Immature natural killer cell (primary cell): ENCODE measurements around the gene RNU5D-1. TPM values are rescaled to one million over a fixed set of nuclear protein-coding genes. Genes with fewer than 3 reads are reported as not detected.
"Not testable (repeated sequence)": the region's sequence is repeated elsewhere in the genome, so short reads cannot be mapped to it uniquely, and the experiment has no call there.

Experiments used
- DNase-seq, 3 donors: peaks; one replicate each; pipeline ENCODE4 v3.0.0; 2022; ENCODE audit warnings: mixed read lengths in 1 of 3
- H3K27ac Mint-ChIP-seq, 6 donors: one replicate each; pipeline ENCODE4 v1.8.0; 2020; ENCODE audit warnings: mixed read lengths in 6 of 6, mild to moderate bottlenecking in 5 of 6, inconsistent platforms in 4 of 6, moderate library complexity in 3 of 6
- H3K27me3 Mint-ChIP-seq, 3 donors: one replicate each; pipeline ENCODE4 v1.8.0; 2020 to 2021; ENCODE audit warnings: low read depth in 3 of 3, mild to moderate bottlenecking in 3 of 3, mixed read lengths in 3 of 3, moderate library complexity in 3 of 3, inconsistent platforms in 1 of 3
- H3K36me3 Mint-ChIP-seq, 3 donors: one replicate each; pipeline ENCODE4 v1.8.0; 2020; ENCODE audit warnings: mixed read lengths in 3 of 3, inconsistent platforms in 2 of 3, mild to moderate bottlenecking in 2 of 3
- H3K4me1 Mint-ChIP-seq, 2 donors: one replicate each; pipeline ENCODE4 v1.8.0; 2020; ENCODE audit warnings: inconsistent platforms in 2 of 2, mild to moderate bottlenecking in 2 of 2, mixed read lengths in 2 of 2, moderate library complexity in 1 of 2
- H3K4me3 Mint-ChIP-seq, 5 donors: one replicate each; pipeline ENCODE4 v1.8.0; 2020; ENCODE audit warnings: mild to moderate bottlenecking in 5 of 5, mixed read lengths in 5 of 5, inconsistent platforms in 3 of 5, moderate library complexity in 3 of 5
- H3K9me3 Mint-ChIP-seq, 6 donors: one replicate each; pipeline ENCODE4 v1.8.0; 2020; ENCODE audit warnings: mild to moderate bottlenecking in 6 of 6, mixed read lengths in 6 of 6, inconsistent platforms in 4 of 6, moderate library complexity in 3 of 6
- polyA plus RNA-seq, 3 donors: library from polyadenylated mRNA; unstranded; fragments of 300-500 nt; fragmentation: Illumina TruSeq; gene quantifications; one replicate each; pipeline ENCODE4 v1.2.3, GENCODE V29; 2021

Gene RNU5D-1
- polyA plus RNA-seq, 3 donors from 2014 or later = not detected

DNA sequence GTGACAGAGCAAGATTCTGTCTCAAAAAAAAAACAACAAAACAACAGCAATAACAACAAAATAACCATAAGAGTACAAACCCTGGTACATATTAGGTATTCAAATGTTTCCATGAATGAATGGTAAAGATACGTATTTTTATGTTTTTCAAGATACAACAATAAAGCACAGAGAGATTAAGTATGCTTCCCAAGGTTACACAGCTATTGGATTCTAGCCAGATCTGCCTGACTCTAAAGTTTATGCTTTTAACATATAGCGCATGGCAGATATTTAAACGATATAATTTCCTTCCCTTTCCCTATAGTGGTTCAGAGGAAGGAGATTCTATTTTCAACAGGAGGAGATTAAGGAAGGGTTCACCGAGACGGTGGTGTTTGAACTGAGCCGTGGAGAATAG lies 25.5 kb downstream of the RNU5D-1 start:
- Mint-ChIP-seq H3K27ac (no peak overlapping the region), H3K36me3 (no peaks in the 10 kb centered on the region), H3K27me3 (peaks cover 0 to 6% (median 2%) of the 10 kb centered on the region in 3 donors), H3K9me3 (no peaks in the 10 kb centered on the region), H3K4me3 (no peak overlapping the region), H3K4me1 (peaks cover 4 to 7% of the 10 kb centered on the region in 2 donors)
- no peak for DNase-seq

- H3K27me3 Mint-ChIP-seq = peaks cover 0 to 9% (median 0%) of the 10 kb centered on the region in 3 donors
- no peaks in the 10 kb centered on the region for H3K9me3 Mint-ChIP-seq
- H3K4me3 Mint-ChIP-seq = no peak overlapping the region
- H3K4me1 Mint-ChIP-seq = peaks cover 19 to 22% of the 10 kb centered on the region in 2 donors
- H3K27ac Mint-ChIP-seq = peak overlapping the region in 1 of 6 donors; percentile 53
- no peak for DNase-seq
- no peaks in the 10 kb centered on the region for H3K36me3 Mint-ChIP-seq
These were observed 29.8 kb downstream of the RNU5D-1 start for GRCh38 chr1:44701141-44701573.

- no peaks in the 10 kb centered on the region for H3K36me3 Mint-ChIP-seq
- H3K4me3 Mint-ChIP-seq = no peak overlapping the region
- H3K9me3 Mint-ChIP-seq = no peaks in the 10 kb centered on the region
- no peak overlapping the region for H3K27ac Mint-ChIP-seq
- DNase-seq = no peak
- H3K4me1 Mint-ChIP-seq = peaks cover 23 to 27% of the 10 kb centered on the region in 2 donors
- H3K27me3 Mint-ChIP-seq = peaks cover 0 to 9% (median 0%) of the 10 kb centered on the region in 3 donors
These were observed 30.4 kb downstream of the RNU5D-1 start for GRCh38 chr1:44700573-44700972.

- peaks cover 25 to 27% of the 10 kb centered on the region in 2 donors for H3K4me1 Mint-ChIP-seq
- DNase-seq, H3K9me3 Mint-ChIP-seq, H3K4me3 Mint-ChIP-seq, H3K27ac Mint-ChIP-seq, H3K27me3 Mint-ChIP-seq, H3K36me3 Mint-ChIP-seq: not testable (repeated sequence)
These were observed 31.6 kb downstream of the RNU5D-1 start for GRCh38 chr1:44699375-44699774.

- no peak for DNase-seq
- H3K4me1 Mint-ChIP-seq = peaks cover 25 to 27% of the 10 kb centered on the region in 2 donors
- H3K27me3 Mint-ChIP-seq = peaks cover 0 to 9% (median 1%) of the 10 kb centered on the region in 3 donors
- H3K27ac Mint-ChIP-seq = peak overlapping the region in 5 of 6 donors; percentile 84 to 93 (median 90)
- no peaks in the 10 kb centered on the region for H3K36me3 Mint-ChIP-seq
- H3K9me3 Mint-ChIP-seq = no peaks in the 10 kb centered on the region
- no peak overlapping the region for H3K4me3 Mint-ChIP-seq
These were observed 32.8 kb downstream of the RNU5D-1 start for GRCh38 chr1:44698138-44698537.

DNA sequence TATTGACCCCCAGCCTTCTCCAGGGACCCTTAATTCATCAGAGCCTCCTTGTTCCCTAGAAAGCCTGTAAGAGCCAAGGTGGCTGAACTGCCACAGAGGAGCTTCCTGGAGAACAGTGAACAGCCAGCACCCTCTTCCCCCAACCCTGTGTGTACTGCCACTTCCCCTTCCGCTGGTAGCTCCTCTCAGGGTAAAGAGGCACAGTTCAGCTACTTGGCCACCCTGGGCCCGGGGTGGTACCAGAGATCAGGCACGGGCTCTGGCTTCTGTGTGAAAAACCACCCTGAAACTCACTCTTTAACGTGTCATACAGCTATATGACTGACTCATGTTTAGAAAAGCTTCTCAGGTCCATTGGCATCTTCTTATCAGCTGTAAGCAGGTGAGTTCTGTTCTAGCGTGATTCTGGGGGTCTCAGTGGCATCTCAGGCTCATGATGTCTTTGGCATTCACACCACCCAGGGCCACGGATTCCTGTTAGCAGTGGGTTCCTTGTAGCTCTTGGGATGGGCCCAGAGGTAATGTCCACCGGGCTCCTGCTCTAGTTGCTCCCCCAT lies 34.1 kb downstream of the RNU5D-1 start:
- peak overlapping the region; percentile 79 to 93 (median 90) for H3K27ac Mint-ChIP-seq
- peak overlapping the region; percentile 37 to 76 (median 73) for H3K4me3 Mint-ChIP-seq
- DNase-seq = peak; percentile 41 to 63 (median 50)
- no peaks in the 10 kb centered on the region for H3K9me3 Mint-ChIP-seq
- H3K36me3 Mint-ChIP-seq = no peaks in the 10 kb centered on the region
- peaks cover 25 to 27% of the 10 kb centered on the region in 2 donors for H3K4me1 Mint-ChIP-seq
- H3K27me3 Mint-ChIP-seq = peaks cover 0 to 7% (median 1%) of the 10 kb centered on the region in 3 donors

- Mint-ChIP-seq H3K36me3 (no peaks in the 10 kb centered on the region), H3K27ac (peak overlapping the region; percentile 84 to 93 (median 90)), H3K4me3 (peak overlapping the region in 1 of 5 donors; percentile 76), H3K27me3 (peaks cover 1 to 4% (median 4%) of the 10 kb centered on the region in 3 donors), H3K4me1 (peaks cover 25 to 27% of the 10 kb centered on the region in 2 donors), H3K9me3 (no peaks in the 10 kb centered on the region)
- DNase-seq = no peak
These were observed 34.9 kb downstream of the RNU5D-1 start for GRCh38 chr1:44696101-44696500.

GRCh38 chr1:44695671-44696070 lies 35.3 kb downstream of the RNU5D-1 start:
- Mint-ChIP-seq H3K4me1 (peaks cover 25 to 27% of the 10 kb centered on the region in 2 donors), H3K27ac (peak overlapping the region in 5 of 6 donors; percentile 87 to 93 (median 90)), H3K36me3 (no peaks in the 10 kb centered on the region), H3K9me3 (no peaks in the 10 kb centered on the region), H3K4me3 (no peak overlapping the region), H3K27me3 (peaks cover 1 to 4% (median 3%) of the 10 kb centered on the region in 3 donors)
- no peak for DNase-seq

DNA sequence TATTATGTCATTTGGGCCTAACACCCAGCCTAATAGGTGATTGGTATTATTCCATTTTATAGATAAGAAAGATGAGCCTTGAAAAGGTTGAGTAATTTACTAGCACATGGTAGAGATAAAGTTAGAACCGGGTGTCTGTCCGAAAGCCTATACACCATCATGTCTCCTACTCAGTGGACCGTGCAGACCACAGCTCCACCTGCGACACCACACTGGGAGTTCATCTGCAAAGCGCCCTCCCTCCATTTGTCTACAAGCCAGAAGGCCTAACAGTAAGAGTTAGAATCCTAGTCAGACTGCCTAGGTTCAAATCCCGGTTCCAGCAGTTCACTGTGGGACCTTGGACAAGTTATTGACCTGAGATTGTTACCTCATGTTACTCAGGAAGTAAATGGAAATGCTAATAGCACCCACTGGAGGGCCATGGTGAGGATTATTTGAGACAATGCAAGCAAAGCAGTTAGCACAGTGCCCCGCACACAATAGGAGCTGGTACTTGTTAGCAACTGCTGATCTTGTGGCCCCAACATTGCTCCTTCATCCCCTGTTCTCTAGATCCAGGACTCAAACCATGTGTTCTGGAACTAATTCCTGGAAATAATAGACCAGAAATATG lies 36.0 kb downstream of the RNU5D-1 start:
- Mint-ChIP-seq H3K27ac (peak overlapping the region in 4 of 6 donors; percentile 4 to 41 (median 30)), H3K4me3 (peak overlapping the region in 1 of 5 donors; percentile 10), H3K4me1 (peaks cover 25 to 27% of the 10 kb centered on the region in 2 donors)

GRCh38 chr1:44693900-44694299 lies 37.1 kb downstream of the RNU5D-1 start:
- DNase-seq = no peak
- H3K27ac Mint-ChIP-seq = no peak overlapping the region
- H3K27me3 Mint-ChIP-seq = peaks cover 1 to 5% (median 4%) of the 10 kb centered on the region in 3 donors
- no peaks in the 10 kb centered on the region for H3K9me3 Mint-ChIP-seq
- H3K4me3 Mint-ChIP-seq = no peak overlapping the region
- H3K4me1 Mint-ChIP-seq = peaks cover 25 to 27% of the 10 kb centered on the region in 2 donors
- no peaks in the 10 kb centered on the region for H3K36me3 Mint-ChIP-seq

More for the DNA sequence above, 36.0 kb downstream of the RNU5D-1 start:
- H3K36me3 Mint-ChIP-seq = no peaks in the 10 kb centered on the region
- H3K9me3 Mint-ChIP-seq = no peaks in the 10 kb centered on the region
- DNase-seq = no peak
- H3K27me3 Mint-ChIP-seq = peaks cover 1 to 5% (median 4%) of the 10 kb centered on the region in 3 donors

GRCh38 chr1:44693159-44693558 lies 37.8 kb downstream of the RNU5D-1 start:
- no peaks in the 10 kb centered on the region for H3K36me3 Mint-ChIP-seq
- DNase-seq = no peak
- peaks cover 1 to 5% (median 4%) of the 10 kb centered on the region in 3 donors for H3K27me3 Mint-ChIP-seq
- peaks cover 24 to 25% of the 10 kb centered on the region in 2 donors for H3K4me1 Mint-ChIP-seq
- no peak overlapping the region for H3K4me3 Mint-ChIP-seq
- H3K9me3 Mint-ChIP-seq = no peaks in the 10 kb centered on the region
- peak overlapping the region in 1 of 6 donors; percentile 6 for H3K27ac Mint-ChIP-seq

DNA sequence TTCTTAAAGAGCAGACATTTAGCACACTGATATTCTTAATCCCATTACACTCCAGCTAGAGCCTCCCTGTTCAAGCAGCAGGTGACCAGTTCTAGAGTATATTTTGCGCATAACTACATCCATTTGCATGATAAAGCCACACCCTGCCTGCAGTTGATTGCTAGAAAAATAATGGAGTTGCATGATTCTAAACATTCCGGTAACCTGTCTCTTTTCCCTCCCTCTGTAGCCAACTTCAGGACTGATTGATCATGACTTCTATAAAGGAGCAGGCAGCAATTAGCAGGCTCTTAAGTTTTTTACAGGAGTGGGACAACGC lies 41.6 kb downstream of the RNU5D-1 start:
- H3K36me3 Mint-ChIP-seq = no peaks in the 10 kb centered on the region
- H3K27me3 Mint-ChIP-seq = peaks cover 3 to 4% (median 3%) of the 10 kb centered on the region in 3 donors
- no peaks in the 10 kb centered on the region for H3K4me1 Mint-ChIP-seq
- no peak overlapping the region for H3K27ac Mint-ChIP-seq
- DNase-seq = no peak
- H3K4me3 Mint-ChIP-seq = no peak overlapping the region
- no peaks in the 10 kb centered on the region for H3K9me3 Mint-ChIP-seq

- no peaks in the 10 kb centered on the region for H3K36me3 Mint-ChIP-seq
- H3K27ac Mint-ChIP-seq = no peak overlapping the region
- H3K9me3 Mint-ChIP-seq = no peaks in the 10 kb centered on the region
- DNase-seq = no peak
- H3K27me3 Mint-ChIP-seq = peaks cover 3 to 4% (median 3%) of the 10 kb centered on the region in 3 donors
- no peak overlapping the region for H3K4me3 Mint-ChIP-seq
- no peaks in the 10 kb centered on the region for H3K4me1 Mint-ChIP-seq
These were observed 42.1 kb downstream of the RNU5D-1 start for GRCh38 chr1:44688760-44689446.

GRCh38 chr1:44685881-44686280 lies 45.1 kb downstream of the RNU5D-1 start:
- Mint-ChIP-seq H3K36me3 (no peaks in the 10 kb centered on the region), H3K4me1 (no peaks in the 10 kb centered on the region), H3K4me3 (no peak overlapping the region), H3K9me3 (no peaks in the 10 kb centered on the region), H3K27ac (no peak overlapping the region), H3K27me3 (peaks cover 0 to 4% (median 3%) of the 10 kb centered on the region in 3 donors)
- no peak for DNase-seq
